ENCODE measurements around the gene PCDHGA5. TPM values are rescaled to one million over a fixed set of nuclear protein-coding genes. Genes with fewer than 3 reads are reported as not detected.

Gene PCDHGA5
- total RNA-seq, 1 experiment from 2014 or later = 1.3 TPM

GRCh38 chr5:141374627-141375026 is 10.7 kb downstream of the PCDHGA5 start:
- H3K9me3 Mint-ChIP-seq = peaks cover 60 to 69% of the 10 kb centered on the region in 2 experiments
- H2BK15ac ChIP-seq (ENCODE audit: low read depth, low read length) = no peak overlapping the region
- no peak overlapping the region for H4K8ac ChIP-seq (replicated peaks; ENCODE audit: insufficient read length, low read depth, low read length)

More at GRCh38 chr5:141374627-141375026, 10.7 kb downstream of the PCDHGA5 start:
- Histone ChIP-seq H2BK5ac (ENCODE audit: insufficient read length, low read length) (no peak overlapping the region), H3K4ac (ENCODE audit: low read depth, low read length) (no peak overlapping the region), H3T11ph (ENCODE audit: low read length) (no peak overlapping the region), H3K14ac (ENCODE audit: insufficient read depth, low read length) (no peak overlapping the region), H3K79me1 (ENCODE audit: insufficient read depth, low read depth, low read length, poor library complexity, severe bottlenecking) (no peaks in the 10 kb centered on the region), H3K9ac (ENCODE audit: extremely low read depth, insufficient read length, low read length) (no peak overlapping the region), H3K56ac (ENCODE audit: insufficient read length, low read depth, low read length) (no peak overlapping the region), H3K79me2 (ENCODE audit: insufficient read depth, low read length) (no peaks in the 10 kb centered on the region), H3K9me3 (ENCODE audit: control insufficient read depth, low read depth, low read length) (peaks cover 34% of the 10 kb centered on the region), H4K91ac (ENCODE audit: insufficient read length, low read depth, low read length) (no peak overlapping the region), H4K5ac (ENCODE audit: insufficient read length, low read depth, low read length) (no peak overlapping the region), H3K23me2 (ENCODE audit: insufficient read length, low read depth, low read length, poor library complexity, severe bottlenecking) (no peaks in the 10 kb centered on the region), H2AFZ (ENCODE audit: low read length) (no peak overlapping the region), H2AK5ac (ENCODE audit: insufficient read length, low read length) (no peak overlapping the region), H3K4me1 (ENCODE audit: insufficient read depth, low read length) (no peaks in the 10 kb centered on the region), H4K20me1 (ENCODE audit: control insufficient read depth, insufficient read depth, insufficient read length) (no peaks in the 10 kb centered on the region), H2BK12ac (ENCODE audit: insufficient read length, low read depth, low read length) (no peak overlapping the region), H3K23ac (ENCODE audit: insufficient read length, low read depth, low read length) (no peak overlapping the region), H3K27me3 (ENCODE audit: insufficient read depth, low read length) (no peaks in the 10 kb centered on the region), H2BK120ac (ENCODE audit: low read depth, low read length, poor library complexity, severe bottlenecking) (no peak overlapping the region), H3K18ac (ENCODE audit: insufficient read length, low read depth, low read length) (no peak overlapping the region), H2BK20ac (ENCODE audit: low read depth, low read length, poor library complexity, severe bottlenecking) (no peak overlapping the region), H3K27ac (ENCODE audit: insufficient read length, low read depth, low read length) (no peak overlapping the region), H3K4me2 (ENCODE audit: insufficient read depth, insufficient read length, low read length) (no peak overlapping the region)
- TF ChIP-seq CTCF (conservative IDR thresholded peaks at IDR 0.05) = no peak
- WGBS (ENCODE audit: extremely low coverage, insufficient read length, low lambda C conversion rate) = no CpG with 5 or more reads among the region's 14 CpGs
- peaks cover 9% of the 10 kb centered on the region for H3K27me3 Mint-ChIP-seq (ENCODE audit: low read depth)
- no peaks in the 10 kb centered on the region for H3K4me1 Mint-ChIP-seq
- peaks cover 33 to 52% (median 50%) of the 10 kb centered on the region in 3 experiments for H3K36me3 Mint-ChIP-seq (ENCODE audit: insufficient read depth in 1 of 3, low read depth in 3 of 3)
- no peak overlapping the region for H3K4me3 Mint-ChIP-seq
- H3K27ac Mint-ChIP-seq = no peak overlapping the region
- no peak for DNase-seq
